Astrocyte (in vitro differentiated cells and primary cell): ENCODE measurements around the gene OPA3. TPM values are rescaled to one million over a fixed set of nuclear protein-coding genes. Genes with fewer than 3 reads are reported as not detected.

ENCODE experiments used
- DNase-seq: peaks from one replicate; pipeline ENCODE4 v3.0.0-alpha.2; 2010; ENCODE audit warnings: low read depth
- FAIRE-seq: peaks from 2 replicates; lab custom pipeline; 2011; peaks lifted over from hg19 to GRCh38; lab: Jason Lieb, UNC
- H2AFZ ChIP-seq: 2 replicates; pipeline ENCODE4 v1.6.0; 2012; ENCODE audit warnings: low read depth, low read length, inconsistent platforms
- H3K27ac ChIP-seq: 2 replicates; pipeline ENCODE4 v1.5.1; 2011; ENCODE audit warnings: low read depth, low read length, inconsistent platforms
- H3K27me3 ChIP-seq: 2 replicates; pipeline ENCODE4 v1.6.0; 2011; ENCODE audit warnings: low read length, inconsistent platforms; ENCODE audit not compliant: insufficient read depth
- H3K36me3 ChIP-seq: 2 replicates; pipeline ENCODE4 v1.5.1; 2011; ENCODE audit warnings: low read length, inconsistent platforms; ENCODE audit not compliant: insufficient read depth
- H3K4me1 ChIP-seq: 2 replicates; pipeline ENCODE4 v1.5.1; 2011; ENCODE audit warnings: low read length, inconsistent platforms; ENCODE audit not compliant: insufficient read depth
- H3K4me2 ChIP-seq: 2 replicates; pipeline ENCODE4 v1.6.0; 2012; ENCODE audit warnings: low read length, inconsistent platforms
- H3K4me3 ChIP-seq: 2 replicates; pipeline ENCODE4 v1.5.1; 2011; ENCODE audit warnings: low read depth, mild to moderate bottlenecking, low read length, inconsistent platforms; ENCODE audit not compliant: insufficient read depth
- H3K79me2 ChIP-seq: 2 replicates; pipeline ENCODE4 v1.6.0; 2012; ENCODE audit warnings: mild to moderate bottlenecking, low read length, inconsistent platforms; ENCODE audit not compliant: insufficient read depth
- H3K9ac ChIP-seq: 2 replicates; pipeline ENCODE4 v1.6.0; 2012; ENCODE audit warnings: mild to moderate bottlenecking, low read length, inconsistent platforms
- H3K9me3 ChIP-seq: 2 replicates; pipeline ENCODE4 v1.5.1; 2012; ENCODE audit warnings: low read depth, mild to moderate bottlenecking, low read length, inconsistent platforms; ENCODE audit not compliant: insufficient read depth
- H4K20me1 ChIP-seq: 2 replicates; pipeline ENCODE4 v1.6.0; 2012; ENCODE audit warnings: low read length, inconsistent platforms; ENCODE audit not compliant: insufficient read depth
- H3K27ac Mint-ChIP-seq: one replicate; pipeline ENCODE4 v1.8.0; 2021; ENCODE audit warnings: mild to moderate bottlenecking, mixed read lengths; ENCODE audit not compliant: unreplicated experiment
- H3K27me3 Mint-ChIP-seq: one replicate; pipeline ENCODE4 v1.8.0; 2021; ENCODE audit warnings: low read depth, mixed read lengths; ENCODE audit not compliant: unreplicated experiment
- H3K36me3 Mint-ChIP-seq: one replicate; pipeline ENCODE4 v1.8.0; 2021; ENCODE audit warnings: low read depth, mixed read lengths; ENCODE audit not compliant: unreplicated experiment
- H3K4me1 Mint-ChIP-seq: one replicate; pipeline ENCODE4 v1.8.0; 2021; ENCODE audit warnings: low read depth, mixed read lengths; ENCODE audit not compliant: unreplicated experiment
- H3K4me3 Mint-ChIP-seq: one replicate; pipeline ENCODE4 v1.8.0; 2021; ENCODE audit warnings: mild to moderate bottlenecking, moderate library complexity, mixed read lengths; ENCODE audit not compliant: unreplicated experiment
- H3K9me3 Mint-ChIP-seq: one replicate; pipeline ENCODE4 v1.8.0; 2021; ENCODE audit warnings: mild to moderate bottlenecking, mixed read lengths; ENCODE audit not compliant: unreplicated experiment
- CTCF ChIP-seq: IDR thresholded peaks from 2 replicates; pipeline ENCODE4 v1.5.1; 2011; ENCODE audit warnings: low read depth, mild to moderate bottlenecking, inconsistent platforms, low read length, moderate library complexity; ENCODE audit not compliant: insufficient read depth
- EZH2 ChIP-seq: IDR thresholded peaks from 2 replicates; pipeline ENCODE4 v1.6.1; 2012; ENCODE audit warnings: mild to moderate bottlenecking, low read length, inconsistent platforms; ENCODE audit not compliant: insufficient read depth
- total RNA-seq: library from RNA; stranded (reverse); gene quantifications from 2 replicates; pipeline ENCODE4 v1.2.1, GENCODE V29; 2021

The OPA3 gene
- total RNA-seq, 1 donor from 2014 or later, result 12.8 TPM

GRCh38 chr19:45515081-45515624 is 69.4 kb downstream of the OPA3 start:
- no peak overlapping the region for H3K4me3 ChIP-seq
- no peak overlapping the region for H3K9ac ChIP-seq
- Mint-ChIP-seq H3K9me3 (no peaks in the 10 kb centered on the region), H3K4me1 (peaks cover 21% of the 10 kb centered on the region), H3K27ac (peak overlapping the region; percentile 53), H3K36me3 (peaks cover 22% of the 10 kb centered on the region), H3K27me3 (no peaks in the 10 kb centered on the region), H3K4me3 (peak overlapping the region; percentile 57)
- no peak for FAIRE-seq
- H4K20me1 ChIP-seq, result peaks cover 95% of the 10 kb centered on the region
- H3K36me3 ChIP-seq, result peaks cover 32% of the 10 kb centered on the region
- H3K27ac ChIP-seq, result no peak overlapping the region
- TF ChIP-seq CTCF (no peak), EZH2 (no peak)
- H3K27me3 ChIP-seq, result no peaks in the 10 kb centered on the region
- peaks cover 88% of the 10 kb centered on the region for H3K79me2 ChIP-seq
- peaks cover 12% of the 10 kb centered on the region for H3K4me1 ChIP-seq
- H3K4me2 ChIP-seq, result peak overlapping the region; percentile 10
- H2AFZ ChIP-seq, result no peak overlapping the region
- DNase-seq, result no peak
- H3K9me3 ChIP-seq, result no peaks in the 10 kb centered on the region

- Histone ChIP-seq H3K79me2 (peaks cover 91% of the 10 kb centered on the region), H3K9ac (no peak overlapping the region), H3K27ac (no peak overlapping the region), H3K9me3 (no peaks in the 10 kb centered on the region), H3K4me3 (no peak overlapping the region), H3K4me2 (peak overlapping the region; percentile 10), H2AFZ (no peak overlapping the region), H3K27me3 (no peaks in the 10 kb centered on the region), H3K36me3 (peaks cover 29% of the 10 kb centered on the region), H4K20me1 (peaks cover 95% of the 10 kb centered on the region), H3K4me1 (peaks cover 16% of the 10 kb centered on the region)
- DNase-seq (no peak), FAIRE-seq (no peak)
- H3K9me3 Mint-ChIP-seq, result no peaks in the 10 kb centered on the region
- H3K4me3 Mint-ChIP-seq, result no peak overlapping the region
- H3K27ac Mint-ChIP-seq, result peak overlapping the region; percentile 66
- H3K27me3 Mint-ChIP-seq, result no peaks in the 10 kb centered on the region
- H3K4me1 Mint-ChIP-seq, result peaks cover 21% of the 10 kb centered on the region
- TF ChIP-seq CTCF (no peak), EZH2 (no peak)
- peaks cover 23% of the 10 kb centered on the region for H3K36me3 Mint-ChIP-seq
These were observed 70.1 kb downstream of the OPA3 start for GRCh38 chr19:45514376-45515051.
